HepG2 (cell line): Measurements from ENCODE around the gene ZNF235. TPM values are rescaled to one million over a fixed set of nuclear protein-coding genes. Genes with fewer than 3 reads are reported as not detected.

ENCODE experiments used
- BRCA1 ChIP-seq: sonication (generic); formaldehyde crosslinking; IDR thresholded peaks from 2 replicates; pipeline ENCODE4 v1.4.0; 2020; ENCODE audit warnings: missing genetic modification reagents
- HCFC1 ChIP-seq: fragments of 150-350 bp; IDR thresholded peaks from 2 replicates; pipeline ENCODE4 v1.6.1; 2014; ENCODE audit warnings: low read depth, low read length
- SOX13 ChIP-seq, 3 experiments: fragments of 450-650 bp in 1 of 3; sonication (generic) in 1 of 3; formaldehyde crosslinking in 1 of 3; IDR thresholded peaks in 2 of 3; conservative IDR thresholded peaks in 1 of 3; 2 replicates each; pipeline versions ENCODE4 v1.5.0 to v1.6.1; 2016 to 2020; ENCODE audit warnings: antibody characterized with exemption in 1 of 3, mild to moderate bottlenecking in 1 of 3, missing compliant biosample characterization in 1 of 3, missing genetic modification reagents in 1 of 3, moderate library complexity in 1 of 3
- ZNF234 ChIP-seq: sonication (generic); formaldehyde crosslinking; conservative IDR thresholded peaks from 2 replicates; pipeline ENCODE4 v1.5.1; 2020; ENCODE audit warnings: mild to moderate bottlenecking, missing genetic modification reagents
- ZNF614 ChIP-seq: IDR thresholded peaks from 2 replicates; pipeline ENCODE4 v1.6.1; 2018; ENCODE audit warnings: missing biosample characterization, missing genetic modification reagents, inconsistent platforms, borderline replicate concordance
- polyA plus RNA-seq, 8 experiments: library from polyadenylated mRNA; depleted of rRNA in 3 of 8; stranded (reverse) in 7 of 8; unstranded in 1 of 8; fragments of >200 nt; fragmentation: Illumina TruSeq in 4 of 8; extraction: Trizol in 4 of 8; gene quantifications; 2 replicates each; pipeline versions ENCODE4 v1.2.1 to v1.2.3, GENCODE V29; 2011 to 2016; ENCODE audit warnings: low read depth in 4 of 8, missing spikeins in 1 of 8, mixed read lengths in 1 of 8; ENCODE audit not compliant: insufficient read depth in 1 of 8
- total RNA-seq, 5 experiments: library from RNA; depleted of rRNA; stranded (reverse); fragments of >200 nt; fragmentation: Illumina TruSeq; extraction: Trizol; gene quantifications; 2 replicates each; pipeline ENCODE4 v1.2.3, GENCODE V29; 2016; ENCODE audit warnings: low read depth in 1 of 5
- TF ChIP-seq, protein P1 (sequence below): IDR thresholded peaks from 2 replicates; pipeline ENCODE4 v1.4.0; 2020; ENCODE audit warnings: mild to moderate bottlenecking, missing genetic modification reagents
- TF ChIP-seq, protein P2 (sequence below): sonication (generic); formaldehyde crosslinking; IDR thresholded peaks from 2 replicates; pipeline ENCODE4 v1.8.1; 2022; ENCODE audit warnings: mild to moderate bottlenecking, missing genetic modification reagents
- TF ChIP-seq, protein P3 (sequence below), 2 experiments: fragments of 450-650 bp in 1 of 2; sonication (generic) in 1 of 2; formaldehyde crosslinking in 1 of 2; IDR thresholded peaks; 2 replicates each; pipeline versions ENCODE4 v1.6.1 to v1.8.0; 2016 to 2022; ENCODE audit warnings: antibody characterized with exemption in 1 of 2, mild to moderate bottlenecking in 1 of 2, missing genetic modification reagents in 1 of 2
- TF ChIP-seq, protein P4 (sequence below): sonication (generic); formaldehyde crosslinking; IDR thresholded peaks from 2 replicates; pipeline ENCODE4 v1.4.0; 2020; ENCODE audit warnings: missing genetic modification reagents

Gene ZNF235
- total and polyA plus RNA-seq, 2 of the 13 experiments (the other 11 are each of a cell fraction or from before 2014, with no cell fraction given): 4.8 to 5.5 TPM

DNA sequence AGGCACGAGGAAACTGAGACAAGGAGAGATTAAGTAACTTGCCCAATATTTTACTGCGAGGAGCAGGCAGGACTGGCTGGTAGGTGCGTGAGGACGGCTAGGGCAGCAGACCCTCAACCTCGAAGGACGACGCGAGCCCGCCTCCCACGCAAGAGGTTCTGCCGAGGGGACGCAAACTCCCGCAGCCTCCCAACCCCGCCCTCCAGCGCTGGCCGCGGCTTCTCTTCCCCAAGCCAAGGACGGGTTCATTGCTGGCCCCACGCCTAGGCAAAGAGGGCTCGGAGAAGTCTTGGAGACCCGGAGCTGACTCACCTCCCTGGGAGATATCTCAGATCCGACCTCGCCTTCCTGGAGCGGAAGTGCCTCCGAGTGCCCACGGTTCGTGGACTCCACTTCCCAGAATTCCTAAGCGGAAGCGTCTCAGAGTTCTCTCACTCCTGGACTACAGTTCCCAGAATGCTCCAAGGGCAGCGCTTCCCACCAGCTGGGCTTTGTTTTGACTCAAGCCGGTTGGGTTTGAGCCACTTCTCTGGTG lies at the start of gene ZNF235 (continued):
- TF ChIP-seq, protein P1, sequence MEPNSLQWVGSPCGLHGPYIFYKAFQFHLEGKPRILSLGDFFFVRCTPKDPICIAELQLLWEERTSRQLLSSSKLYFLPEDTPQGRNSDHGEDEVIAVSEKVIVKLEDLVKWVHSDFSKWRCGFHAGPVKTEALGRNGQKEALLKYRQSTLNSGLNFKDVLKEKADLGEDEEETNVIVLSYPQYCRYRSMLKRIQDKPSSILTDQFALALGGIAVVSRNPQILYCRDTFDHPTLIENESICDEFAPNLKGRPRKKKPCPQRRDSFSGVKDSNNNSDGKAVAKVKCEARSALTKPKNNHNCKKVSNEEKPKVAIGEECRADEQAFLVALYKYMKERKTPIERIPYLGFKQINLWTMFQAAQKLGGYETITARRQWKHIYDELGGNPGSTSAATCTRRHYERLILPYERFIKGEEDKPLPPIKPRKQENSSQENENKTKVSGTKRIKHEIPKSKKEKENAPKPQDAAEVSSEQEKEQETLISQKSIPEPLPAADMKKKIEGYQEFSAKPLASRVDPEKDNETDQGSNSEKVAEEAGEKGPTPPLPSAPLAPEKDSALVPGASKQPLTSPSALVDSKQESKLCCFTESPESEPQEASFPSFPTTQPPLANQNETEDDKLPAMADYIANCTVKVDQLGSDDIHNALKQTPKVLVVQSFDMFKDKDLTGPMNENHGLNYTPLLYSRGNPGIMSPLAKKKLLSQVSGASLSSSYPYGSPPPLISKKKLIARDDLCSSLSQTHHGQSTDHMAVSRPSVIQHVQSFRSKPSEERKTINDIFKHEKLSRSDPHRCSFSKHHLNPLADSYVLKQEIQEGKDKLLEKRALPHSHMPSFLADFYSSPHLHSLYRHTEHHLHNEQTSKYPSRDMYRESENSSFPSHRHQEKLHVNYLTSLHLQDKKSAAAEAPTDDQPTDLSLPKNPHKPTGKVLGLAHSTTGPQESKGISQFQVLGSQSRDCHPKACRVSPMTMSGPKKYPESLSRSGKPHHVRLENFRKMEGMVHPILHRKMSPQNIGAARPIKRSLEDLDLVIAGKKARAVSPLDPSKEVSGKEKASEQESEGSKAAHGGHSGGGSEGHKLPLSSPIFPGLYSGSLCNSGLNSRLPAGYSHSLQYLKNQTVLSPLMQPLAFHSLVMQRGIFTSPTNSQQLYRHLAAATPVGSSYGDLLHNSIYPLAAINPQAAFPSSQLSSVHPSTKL (CRISPR knock-in tag): 0 out of 2 replicates have a peak, but pooled peaks have one; percentile 12
- no peak for TF ChIP-seq SOX13 (IDR thresholded peaks at IDR 0.05)
- no peak for TF ChIP-seq SOX13 (CRISPR knock-in tag; conservative IDR thresholded peaks at IDR 0.05 in 1 of 2, IDR thresholded peaks at IDR 0.05 in 1 of 2)
- TF ChIP-seq, protein P2, sequence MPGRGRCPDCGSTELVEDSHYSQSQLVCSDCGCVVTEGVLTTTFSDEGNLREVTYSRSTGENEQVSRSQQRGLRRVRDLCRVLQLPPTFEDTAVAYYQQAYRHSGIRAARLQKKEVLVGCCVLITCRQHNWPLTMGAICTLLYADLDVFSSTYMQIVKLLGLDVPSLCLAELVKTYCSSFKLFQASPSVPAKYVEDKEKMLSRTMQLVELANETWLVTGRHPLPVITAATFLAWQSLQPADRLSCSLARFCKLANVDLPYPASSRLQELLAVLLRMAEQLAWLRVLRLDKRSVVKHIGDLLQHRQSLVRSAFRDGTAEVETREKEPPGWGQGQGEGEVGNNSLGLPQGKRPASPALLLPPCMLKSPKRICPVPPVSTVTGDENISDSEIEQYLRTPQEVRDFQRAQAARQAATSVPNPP: no peak
- TF ChIP-seq, protein P3, sequence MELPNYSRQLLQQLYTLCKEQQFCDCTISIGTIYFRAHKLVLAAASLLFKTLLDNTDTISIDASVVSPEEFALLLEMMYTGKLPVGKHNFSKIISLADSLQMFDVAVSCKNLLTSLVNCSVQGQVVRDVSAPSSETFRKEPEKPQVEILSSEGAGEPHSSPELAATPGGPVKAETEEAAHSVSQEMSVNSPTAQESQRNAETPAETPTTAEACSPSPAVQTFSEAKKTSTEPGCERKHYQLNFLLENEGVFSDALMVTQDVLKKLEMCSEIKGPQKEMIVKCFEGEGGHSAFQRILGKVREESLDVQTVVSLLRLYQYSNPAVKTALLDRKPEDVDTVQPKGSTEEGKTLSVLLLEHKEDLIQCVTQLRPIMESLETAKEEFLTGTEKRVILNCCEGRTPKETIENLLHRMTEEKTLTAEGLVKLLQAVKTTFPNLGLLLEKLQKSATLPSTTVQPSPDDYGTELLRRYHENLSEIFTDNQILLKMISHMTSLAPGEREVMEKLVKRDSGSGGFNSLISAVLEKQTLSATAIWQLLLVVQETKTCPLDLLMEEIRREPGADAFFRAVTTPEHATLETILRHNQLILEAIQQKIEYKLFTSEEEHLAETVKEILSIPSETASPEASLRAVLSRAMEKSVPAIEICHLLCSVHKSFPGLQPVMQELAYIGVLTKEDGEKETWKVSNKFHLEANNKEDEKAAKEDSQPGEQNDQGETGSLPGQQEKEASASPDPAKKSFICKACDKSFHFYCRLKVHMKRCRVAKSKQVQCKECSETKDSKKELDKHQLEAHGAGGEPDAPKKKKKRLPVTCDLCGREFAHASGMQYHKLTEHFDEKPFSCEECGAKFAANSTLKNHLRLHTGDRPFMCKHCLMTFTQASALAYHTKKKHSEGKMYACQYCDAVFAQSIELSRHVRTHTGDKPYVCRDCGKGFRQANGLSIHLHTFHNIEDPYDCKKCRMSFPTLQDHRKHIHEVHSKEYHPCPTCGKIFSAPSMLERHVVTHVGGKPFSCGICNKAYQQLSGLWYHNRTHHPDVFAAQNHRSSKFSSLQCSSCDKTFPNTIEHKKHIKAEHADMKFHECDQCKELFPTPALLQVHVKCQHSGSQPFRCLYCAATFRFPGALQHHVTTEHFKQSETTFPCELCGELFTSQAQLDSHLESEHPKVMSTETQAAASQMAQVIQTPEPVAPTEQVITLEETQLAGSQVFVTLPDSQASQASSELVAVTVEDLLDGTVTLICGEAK (IDR thresholded peaks at IDR 0.05): peak; percentile 58
- TF ChIP-seq, protein P3 (CRISPR knock-in tag; IDR thresholded peaks at IDR 0.05): peak; percentile 67; the same call in 1 of the 2 replicates
- TF ChIP-seq ZNF234 (CRISPR knock-in tag): no peak
- peak; percentile 50; the same call in 1 of the 2 replicates for TF ChIP-seq ZNF614 (CRISPR knock-in tag)
- peak; percentile 99 for TF ChIP-seq HCFC1
- TF ChIP-seq, protein P4, sequence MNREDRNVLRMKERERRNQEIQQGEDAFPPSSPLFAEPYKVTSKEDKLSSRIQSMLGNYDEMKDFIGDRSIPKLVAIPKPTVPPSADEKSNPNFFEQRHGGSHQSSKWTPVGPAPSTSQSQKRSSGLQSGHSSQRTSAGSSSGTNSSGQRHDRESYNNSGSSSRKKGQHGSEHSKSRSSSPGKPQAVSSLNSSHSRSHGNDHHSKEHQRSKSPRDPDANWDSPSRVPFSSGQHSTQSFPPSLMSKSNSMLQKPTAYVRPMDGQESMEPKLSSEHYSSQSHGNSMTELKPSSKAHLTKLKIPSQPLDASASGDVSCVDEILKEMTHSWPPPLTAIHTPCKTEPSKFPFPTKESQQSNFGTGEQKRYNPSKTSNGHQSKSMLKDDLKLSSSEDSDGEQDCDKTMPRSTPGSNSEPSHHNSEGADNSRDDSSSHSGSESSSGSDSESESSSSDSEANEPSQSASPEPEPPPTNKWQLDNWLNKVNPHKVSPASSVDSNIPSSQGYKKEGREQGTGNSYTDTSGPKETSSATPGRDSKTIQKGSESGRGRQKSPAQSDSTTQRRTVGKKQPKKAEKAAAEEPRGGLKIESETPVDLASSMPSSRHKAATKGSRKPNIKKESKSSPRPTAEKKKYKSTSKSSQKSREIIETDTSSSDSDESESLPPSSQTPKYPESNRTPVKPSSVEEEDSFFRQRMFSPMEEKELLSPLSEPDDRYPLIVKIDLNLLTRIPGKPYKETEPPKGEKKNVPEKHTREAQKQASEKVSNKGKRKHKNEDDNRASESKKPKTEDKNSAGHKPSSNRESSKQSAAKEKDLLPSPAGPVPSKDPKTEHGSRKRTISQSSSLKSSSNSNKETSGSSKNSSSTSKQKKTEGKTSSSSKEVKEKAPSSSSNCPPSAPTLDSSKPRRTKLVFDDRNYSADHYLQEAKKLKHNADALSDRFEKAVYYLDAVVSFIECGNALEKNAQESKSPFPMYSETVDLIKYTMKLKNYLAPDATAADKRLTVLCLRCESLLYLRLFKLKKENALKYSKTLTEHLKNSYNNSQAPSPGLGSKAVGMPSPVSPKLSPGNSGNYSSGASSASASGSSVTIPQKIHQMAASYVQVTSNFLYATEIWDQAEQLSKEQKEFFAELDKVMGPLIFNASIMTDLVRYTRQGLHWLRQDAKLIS (CRISPR knock-in tag): no peak
- no peak for TF ChIP-seq BRCA1 (CRISPR knock-in tag)
